ENCODE measurements around the gene IL1RL1.

The IL1RL1 gene

DNA sequence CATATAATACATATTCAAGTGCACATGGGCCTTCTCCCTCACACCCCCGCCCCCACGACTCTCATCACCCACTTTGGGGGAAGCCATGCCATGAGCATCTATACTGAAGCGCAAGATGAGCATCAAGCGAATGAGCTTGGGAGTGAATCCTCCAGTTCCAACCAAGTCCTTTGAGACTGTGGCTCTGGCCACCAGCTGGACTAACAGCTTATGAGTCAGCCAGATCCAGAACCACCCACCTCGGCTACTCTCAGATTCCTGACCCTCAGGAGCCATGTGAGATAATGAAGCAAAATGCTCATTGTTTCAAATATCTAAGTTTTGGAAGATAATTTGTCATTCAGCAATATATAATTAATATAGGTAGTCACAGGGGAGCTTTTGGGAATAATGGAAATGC lies 22.2 kb upstream of the IL1RL1 start:
- H3K4me3 ChIP-seq (ENCODE audit: low read length), result no peak overlapping the region
- DNase-seq (ENCODE audit: low read depth, low spot score), result no peak

DNA sequence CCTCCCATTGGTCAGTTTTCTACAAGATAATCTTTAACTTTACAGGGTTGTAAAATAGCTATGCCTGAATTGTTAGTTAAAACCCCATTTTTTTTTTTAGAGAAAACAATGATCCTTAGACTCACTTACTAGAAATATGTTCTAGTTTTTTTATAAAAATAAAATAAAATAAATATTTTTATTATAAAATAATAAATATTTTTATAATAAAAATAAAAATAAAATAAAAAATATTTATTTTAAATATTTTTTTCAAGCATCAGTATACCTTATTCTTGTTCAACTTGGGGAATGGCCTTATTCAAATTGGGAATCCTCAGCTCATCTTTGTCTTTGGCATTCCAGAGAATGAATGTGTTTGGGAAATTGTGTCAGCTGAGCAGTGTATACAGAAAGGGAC lies 20.8 kb upstream of the IL1RL1 start:
- H3K4me3 ChIP-seq (ENCODE audit: low read length), result no peak overlapping the region
- no peak for DNase-seq (ENCODE audit: low read depth, low spot score)

DNA sequence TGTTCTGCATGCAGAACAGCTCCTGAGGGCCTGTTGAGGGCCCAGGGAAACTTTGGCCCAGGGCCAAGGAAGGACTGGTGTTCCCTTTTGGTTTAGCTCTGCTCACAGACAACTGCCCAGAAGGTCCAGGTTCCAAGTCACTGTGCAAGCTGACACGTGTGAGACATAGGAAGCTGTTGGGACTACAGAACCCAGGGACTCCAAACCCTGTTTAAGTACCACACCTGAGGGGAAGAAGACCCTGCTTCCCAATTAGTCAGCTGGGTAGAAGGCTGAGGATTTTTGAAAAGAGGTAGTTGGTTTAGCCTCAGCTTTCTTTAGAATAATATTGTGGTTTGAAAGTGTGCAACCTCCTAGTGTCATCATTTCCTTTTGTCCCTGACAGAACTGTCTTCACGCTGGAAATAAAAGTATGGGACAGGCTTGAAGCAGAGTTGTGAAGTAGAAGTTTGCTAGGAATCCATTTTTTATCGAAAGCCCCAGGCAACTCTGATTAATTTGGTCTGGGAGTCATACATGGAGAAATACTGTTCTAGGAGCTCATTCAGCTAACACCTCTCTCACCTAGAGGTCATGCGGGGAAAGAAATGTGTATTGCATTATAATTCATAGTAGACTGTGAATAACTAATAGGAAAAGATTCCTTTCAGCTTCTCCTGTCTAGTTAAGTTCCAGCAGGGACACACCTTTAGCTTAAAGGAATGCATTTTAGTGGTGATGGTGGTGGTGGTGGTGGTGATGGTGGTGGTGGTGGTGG lies 19.9 kb upstream of the IL1RL1 start:
- no peak for DNase-seq (ENCODE audit: low read depth, low spot score)

DNA sequence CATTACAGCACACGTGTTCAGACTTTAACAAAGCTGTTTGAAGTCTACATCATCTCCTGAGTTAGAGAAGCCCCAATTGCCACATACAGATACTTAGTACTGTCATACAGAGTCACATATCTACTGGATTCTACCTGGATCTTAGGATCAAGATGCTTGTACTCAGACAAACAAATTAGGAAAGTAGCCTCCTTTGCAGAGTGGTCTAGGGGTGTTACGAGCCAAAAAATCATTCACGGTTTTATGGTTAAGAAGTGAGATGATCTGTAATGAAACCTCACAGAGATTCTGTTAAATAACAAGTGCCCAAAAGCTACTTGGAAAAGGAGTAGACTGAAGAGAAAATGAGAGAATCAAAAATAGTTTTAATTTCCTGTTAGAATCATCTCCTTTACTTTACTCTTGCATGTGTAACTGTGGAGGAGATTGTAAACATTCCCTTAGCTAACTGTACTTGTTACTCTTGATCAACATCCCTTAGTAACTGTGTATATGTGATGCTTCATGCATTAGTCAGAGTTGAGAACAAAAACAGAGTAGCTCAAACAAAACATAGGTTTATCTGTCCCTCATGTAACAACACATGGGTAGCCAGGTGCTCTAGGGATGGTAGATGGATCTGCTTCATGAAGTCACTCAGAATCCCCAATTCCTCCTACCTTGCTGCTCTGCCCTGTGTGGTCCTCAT lies 16.4 kb upstream of the IL1RL1 start:
- DNase-seq (ENCODE audit: low read depth, low spot score), result no peak

More for the DNA sequence above, 19.9 kb upstream of the IL1RL1 start:
- no peak overlapping the region for H3K4me3 ChIP-seq (ENCODE audit: low read length)

DNA sequence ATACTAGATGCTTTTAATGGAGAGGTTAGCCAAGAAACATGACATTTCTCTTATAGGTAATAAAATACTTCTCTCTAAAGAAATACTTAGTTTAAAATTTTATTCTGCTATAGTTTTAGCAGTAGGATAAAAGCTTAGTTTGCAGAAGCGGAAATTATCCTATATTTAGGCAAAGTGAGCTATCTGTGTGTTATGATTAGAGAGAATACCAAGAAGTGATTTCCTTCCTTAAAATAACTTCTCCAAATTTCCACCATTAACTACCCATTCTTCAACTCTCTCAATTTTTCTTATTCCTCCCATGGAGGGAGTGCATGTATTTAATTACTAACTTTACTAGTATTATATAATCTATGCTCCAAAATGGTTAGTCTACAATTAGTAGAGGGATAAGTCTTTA lies 15.8 kb upstream of the IL1RL1 start:
- no peak for DNase-seq (ENCODE audit: low read depth, low spot score)
- H3K4me3 ChIP-seq (ENCODE audit: low read length), result no peak overlapping the region

More for the DNA sequence above, 16.4 kb upstream of the IL1RL1 start:
- H3K4me3 ChIP-seq (ENCODE audit: low read length), result no peak overlapping the region

DNA sequence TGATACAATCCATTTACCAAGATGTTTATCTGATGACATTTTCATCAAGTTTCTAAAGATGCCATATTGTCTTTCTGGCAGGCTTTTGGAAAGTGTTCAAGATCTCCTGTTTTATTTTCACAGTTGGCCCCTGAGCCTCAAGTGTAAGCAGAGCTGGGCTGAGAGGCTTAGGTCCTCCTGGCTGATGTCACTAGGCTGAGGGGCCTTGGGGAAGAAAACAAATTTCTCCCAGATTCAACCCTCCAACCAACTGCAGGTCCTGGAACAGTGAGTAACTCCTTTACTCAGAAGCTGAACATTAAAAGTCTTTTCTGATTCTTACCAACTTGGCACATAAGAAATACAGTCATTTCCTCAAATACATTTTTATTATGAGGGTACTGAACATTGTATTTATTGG lies 14.9 kb upstream of the IL1RL1 start:
- no peak for DNase-seq (ENCODE audit: low read depth, low spot score)
- H3K4me3 ChIP-seq (ENCODE audit: low read length), result no peak overlapping the region

DNA sequence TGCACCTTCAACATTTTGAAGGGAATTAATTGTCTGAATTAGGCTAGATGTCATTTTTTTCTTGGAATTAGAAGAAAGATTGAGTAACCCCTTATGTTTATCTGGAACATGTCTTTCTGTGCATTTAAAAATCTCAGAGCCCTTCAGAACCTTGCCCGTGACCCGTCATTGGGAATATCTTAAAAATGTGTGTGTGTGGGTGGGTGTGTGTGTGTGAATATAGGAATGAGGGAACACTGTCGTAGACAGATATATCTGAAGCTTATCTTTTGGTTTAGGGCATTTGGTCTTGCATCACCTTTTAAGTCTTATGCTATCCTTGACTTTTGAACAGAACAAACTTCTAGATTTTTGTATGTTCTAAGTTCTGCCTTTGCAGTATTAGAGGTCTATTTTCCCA lies 13.5 kb upstream of the IL1RL1 start:
- H3K4me3 ChIP-seq (ENCODE audit: low read length), result no peak overlapping the region

DNA sequence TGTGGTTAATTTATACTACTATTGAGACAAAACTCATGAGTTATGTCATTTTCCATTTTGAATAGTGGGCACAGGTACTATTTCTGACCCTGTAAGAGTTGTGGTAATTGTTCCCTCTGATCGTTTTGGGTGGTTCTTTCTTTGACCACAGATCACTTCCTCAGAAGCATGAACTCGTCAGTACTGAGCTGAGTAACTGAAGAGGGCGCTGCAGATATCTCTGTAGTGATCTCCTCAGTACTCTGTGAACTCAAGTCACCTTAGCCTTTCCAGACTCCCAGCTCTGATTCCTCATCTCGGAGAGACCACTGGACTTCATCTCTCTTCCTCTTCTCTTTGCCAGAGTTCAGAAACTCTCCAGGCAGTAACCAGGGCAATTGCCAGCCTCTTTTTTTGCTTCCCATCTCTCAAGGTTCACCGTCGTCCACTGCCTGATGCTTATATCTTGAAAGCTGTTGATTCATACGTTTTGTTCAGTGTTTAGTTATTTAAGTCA lies 9.4 kb upstream of the IL1RL1 start:
- no peak for DNase-seq (ENCODE audit: low read depth, low spot score)
- no peak overlapping the region for H3K4me3 ChIP-seq (ENCODE audit: low read length)

More for the DNA sequence above, 13.5 kb upstream of the IL1RL1 start:
- DNase-seq (ENCODE audit: low read depth, low spot score), result no peak

DNA sequence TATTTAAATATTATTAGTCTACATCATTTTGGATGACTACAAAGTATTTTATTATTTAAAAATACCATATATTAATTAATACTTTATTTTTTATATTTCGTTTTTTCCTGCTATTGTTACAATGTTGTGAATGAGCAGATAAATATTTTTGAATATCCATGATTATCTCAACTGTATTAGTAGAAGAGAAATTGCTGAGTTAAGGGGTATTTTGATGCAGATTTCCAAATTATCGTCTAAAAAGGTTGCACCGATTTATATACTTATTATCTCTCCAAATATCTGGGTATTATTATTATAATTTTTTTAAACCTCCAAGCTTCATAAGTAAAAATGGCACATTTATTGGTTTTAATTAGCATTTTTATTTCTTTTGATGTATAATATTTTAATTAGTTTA lies 8.9 kb upstream of the IL1RL1 start:
- DNase-seq (ENCODE audit: low read depth, low spot score), result no peak
- no peak overlapping the region for H3K4me3 ChIP-seq (ENCODE audit: low read length)

DNA sequence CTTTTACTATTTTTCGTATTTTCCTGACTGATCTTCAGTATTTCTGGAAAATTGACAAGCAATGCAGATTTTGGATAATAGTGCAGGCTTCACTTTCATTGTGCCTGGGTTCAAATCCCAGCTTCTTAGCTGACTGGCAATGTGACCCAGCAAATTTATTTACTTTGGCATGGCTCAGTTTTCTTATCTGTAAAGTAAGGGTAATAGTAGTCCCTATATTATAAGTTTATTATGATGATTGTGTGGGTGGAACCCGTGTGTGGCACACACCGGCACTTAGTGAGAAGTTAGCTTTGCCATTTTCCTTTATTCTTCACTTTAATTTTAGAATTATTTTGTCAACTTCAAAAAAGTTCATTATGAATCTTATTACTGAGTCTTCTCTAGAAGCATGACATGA lies 7.8 kb upstream of the IL1RL1 start:
- no peak overlapping the region for H3K4me3 ChIP-seq (ENCODE audit: low read length)
- no peak for DNase-seq (ENCODE audit: low read depth, low spot score)

DNA sequence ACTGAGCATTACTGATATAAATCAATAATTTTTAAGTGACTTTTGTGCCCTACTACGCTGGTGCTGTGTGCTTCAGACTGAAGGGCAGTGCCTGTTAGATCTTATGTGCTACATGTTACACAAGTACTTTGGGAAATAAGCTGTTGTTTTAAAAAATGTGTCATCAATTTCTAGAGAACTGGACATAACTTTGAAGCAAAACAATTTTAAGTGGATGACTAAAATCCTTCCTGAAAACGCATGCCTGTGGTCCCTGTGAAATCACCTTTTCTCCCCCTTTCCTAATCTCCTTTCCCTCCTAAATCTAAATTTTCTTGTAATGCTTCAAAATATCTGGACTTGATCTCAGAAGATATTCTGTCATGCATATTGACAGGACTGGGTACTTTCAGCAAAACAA lies 7.1 kb upstream of the IL1RL1 start:
- DNase-seq (ENCODE audit: low read depth, low spot score), result no peak

DNA sequence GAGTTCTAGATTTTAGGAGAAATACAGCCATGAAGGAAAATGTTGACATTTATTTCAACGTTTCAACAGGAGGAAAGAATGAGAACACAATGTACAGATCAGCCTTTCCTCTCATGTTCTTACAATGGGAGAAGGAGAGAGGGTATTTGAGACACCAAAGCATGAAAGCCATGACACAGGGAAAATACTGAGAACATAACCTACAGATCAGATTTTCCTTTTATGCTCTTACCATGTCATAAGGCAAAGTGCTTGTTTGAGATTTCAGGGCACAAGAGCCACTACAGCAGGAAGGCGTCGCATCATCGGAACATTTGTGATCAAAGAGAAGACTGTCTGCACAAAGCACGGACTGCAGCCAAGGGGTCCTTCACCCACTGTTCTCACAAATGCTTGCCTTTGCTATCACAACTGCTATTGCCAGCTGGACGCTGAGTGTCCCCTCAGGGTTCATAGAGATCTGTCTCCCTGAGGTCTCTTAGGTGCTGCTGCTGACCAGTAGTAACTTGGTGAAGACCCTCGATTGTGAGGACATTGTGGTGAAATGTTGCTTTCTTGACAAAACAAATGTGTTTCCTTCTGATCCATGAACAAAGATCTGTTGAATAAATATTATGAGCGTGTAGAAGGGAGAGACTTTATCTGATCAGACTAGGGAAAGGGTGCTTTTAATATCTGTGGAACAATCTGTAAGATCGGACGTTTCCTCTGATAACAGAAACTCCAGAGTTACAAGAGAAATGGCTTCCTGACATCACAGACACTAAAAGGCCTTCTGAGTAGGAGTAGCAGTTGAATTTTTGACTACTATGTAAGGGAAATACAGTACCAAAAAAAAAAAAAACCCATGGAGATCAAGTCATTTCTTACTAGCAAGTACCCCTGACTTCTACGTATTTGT lies 6.4 kb upstream of the IL1RL1 start:
- DNase-seq (ENCODE audit: low read depth, low spot score), result no peak
- H3K4me3 ChIP-seq (ENCODE audit: low read length), result no peak overlapping the region

More for the DNA sequence above, 7.1 kb upstream of the IL1RL1 start:
- no peak overlapping the region for H3K4me3 ChIP-seq (ENCODE audit: low read length)

DNA sequence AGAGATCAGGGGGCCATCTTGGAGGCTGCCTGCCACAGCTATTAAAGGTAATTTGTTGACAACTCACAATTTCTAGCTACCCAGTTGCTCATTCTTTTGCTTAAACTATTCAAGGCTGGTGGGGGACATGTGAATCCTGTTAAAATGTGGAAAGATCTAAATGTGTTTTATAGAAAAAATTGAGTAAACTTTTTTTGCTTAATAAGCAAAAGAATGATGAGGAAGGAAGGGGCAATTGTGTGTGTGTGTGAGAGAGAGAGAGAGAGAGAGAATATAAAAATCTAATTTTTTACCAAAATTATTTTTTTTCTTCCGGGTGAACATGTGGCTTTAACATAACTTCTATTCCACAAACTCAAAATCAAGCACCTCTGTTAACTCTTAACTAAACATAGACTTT lies 5.2 kb upstream of the IL1RL1 start:
- H3K4me3 ChIP-seq (ENCODE audit: low read length), result no peak overlapping the region
- no peak for DNase-seq (ENCODE audit: low read depth, low spot score)

DNA sequence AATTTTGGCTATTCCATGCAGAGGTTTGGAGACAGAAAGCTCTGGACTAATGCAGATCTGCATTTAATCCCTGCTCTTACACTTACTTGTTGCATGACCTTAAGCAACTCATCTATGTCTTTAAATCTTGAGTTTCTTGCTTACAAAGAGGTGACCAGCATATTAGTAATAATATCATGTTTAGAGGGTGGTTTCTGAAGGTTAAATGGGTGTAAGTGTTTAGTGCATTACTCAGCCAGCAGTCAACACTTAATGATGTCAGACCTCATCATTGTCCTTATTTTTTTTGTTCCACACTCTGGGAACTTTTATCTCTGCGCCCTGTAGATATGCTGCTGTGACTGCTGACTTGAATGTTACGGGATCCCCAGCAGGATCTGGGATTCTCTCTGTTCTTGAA lies 1.7 kb downstream of the IL1RL1 start:
- no peak overlapping the region for H3K4me3 ChIP-seq (ENCODE audit: low read length)
- DNase-seq (ENCODE audit: low read depth, low spot score), result no peak

DNA sequence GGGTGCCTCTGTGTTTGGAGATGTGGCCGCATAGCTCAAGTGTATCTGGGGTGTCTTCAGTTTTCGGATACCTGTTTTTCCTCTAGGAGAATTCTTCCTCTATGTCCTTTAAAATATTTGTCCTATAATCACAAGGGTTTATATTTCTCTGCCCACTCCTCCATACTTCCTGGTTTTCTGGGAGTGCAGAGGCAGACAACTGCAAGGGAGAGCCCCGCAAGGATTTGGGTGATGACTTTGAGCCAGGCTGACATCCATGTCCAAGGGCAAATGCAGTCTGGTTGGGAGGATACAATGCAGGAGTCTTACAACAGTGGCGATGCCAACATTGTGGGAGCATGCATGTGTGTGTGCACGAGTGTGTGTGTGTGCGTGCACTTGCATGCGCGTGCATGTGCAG lies 2.1 kb downstream of the IL1RL1 start:
- no peak for DNase-seq (ENCODE audit: low read depth, low spot score)
- H3K4me3 ChIP-seq (ENCODE audit: low read length), result no peak overlapping the region

DNA sequence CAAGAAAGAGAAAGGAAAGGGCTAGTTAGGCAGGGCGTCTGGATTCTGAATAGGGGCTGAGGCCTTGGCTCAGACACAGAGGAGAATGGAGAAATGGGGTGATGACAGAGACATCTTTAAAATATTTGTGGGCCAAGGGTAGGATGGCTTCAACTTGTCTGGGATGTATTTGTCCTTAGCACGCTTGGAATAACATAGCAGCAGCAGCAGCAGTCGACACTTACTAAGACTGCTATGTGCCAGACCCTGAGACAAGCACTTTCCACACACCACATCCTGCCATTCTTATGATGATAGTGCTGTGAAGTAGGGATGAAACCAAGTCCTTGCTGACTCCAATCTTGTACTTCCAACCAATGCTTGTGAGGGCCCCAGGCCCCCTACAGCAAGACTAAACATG lies 2.6 kb downstream of the IL1RL1 start:
- no peak overlapping the region for H3K4me3 ChIP-seq (ENCODE audit: low read length)
- peak; percentile 5 for DNase-seq (ENCODE audit: low read depth, low spot score)

DNA sequence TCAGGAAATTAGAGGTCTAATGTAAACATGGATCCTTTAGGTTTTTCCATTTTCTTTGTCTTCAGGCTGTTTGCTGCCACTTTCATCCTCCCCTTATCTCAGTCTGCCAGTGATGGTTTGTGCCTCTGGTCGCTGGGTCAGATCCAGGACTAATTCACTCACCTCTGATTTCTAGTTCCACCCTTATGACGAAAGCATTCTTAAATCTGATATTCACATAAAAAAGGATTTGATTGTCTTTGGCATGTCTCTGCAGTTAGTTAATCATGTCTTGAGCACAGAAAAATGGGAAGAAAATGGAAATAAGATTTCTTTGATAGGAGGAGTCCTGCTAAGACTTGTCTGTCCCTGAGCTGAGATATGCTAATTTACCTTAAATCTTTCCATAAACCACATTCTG lies 4.6 kb downstream of the IL1RL1 start:
- no peak for DNase-seq (ENCODE audit: low read depth, low spot score)
- no peak overlapping the region for H3K4me3 ChIP-seq (ENCODE audit: low read length)

DNA sequence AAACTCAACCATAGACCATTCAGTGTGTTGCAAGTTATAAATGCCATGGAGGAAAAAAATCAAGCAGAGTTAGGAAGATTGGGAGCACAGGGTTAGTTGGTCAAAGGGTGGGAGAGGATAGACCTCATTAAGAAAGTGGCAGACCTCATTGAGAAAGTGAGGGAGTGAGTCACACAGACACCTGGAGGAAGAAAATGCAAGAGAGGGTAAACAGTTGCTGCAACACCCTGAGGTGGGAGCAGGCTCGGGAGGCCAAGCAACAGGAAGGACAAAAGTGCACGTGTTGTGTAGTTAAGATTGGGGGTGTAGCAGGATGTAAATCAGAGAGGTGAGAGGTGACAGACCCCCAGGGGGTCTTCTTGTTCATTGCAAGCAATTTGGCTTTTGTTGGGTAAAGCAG lies 6.4 kb downstream of the IL1RL1 start:
- no peak for DNase-seq (ENCODE audit: low read depth, low spot score)
- H3K4me3 ChIP-seq (ENCODE audit: low read length), result no peak overlapping the region

DNA sequence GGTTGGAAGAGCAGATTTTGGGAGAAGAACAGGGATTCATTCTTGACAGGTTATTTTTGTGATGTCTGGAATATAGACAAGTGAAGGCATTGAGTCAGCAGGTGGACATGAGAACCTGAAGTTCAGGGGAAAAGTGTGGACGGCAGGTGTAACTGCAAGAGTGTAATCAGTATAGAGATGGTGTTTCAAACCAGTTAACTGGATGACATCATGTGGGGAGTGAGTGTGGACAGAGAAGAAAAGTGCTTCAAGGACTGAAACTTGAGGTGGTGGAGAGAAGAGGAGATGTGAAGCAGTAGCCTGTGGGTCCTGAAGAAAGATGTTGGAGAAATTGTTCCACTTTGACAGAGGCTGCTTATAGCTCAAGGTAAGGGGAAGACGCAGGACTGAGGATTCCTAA lies 7.1 kb downstream of the IL1RL1 start:
- no peak overlapping the region for H3K4me3 ChIP-seq (ENCODE audit: low read length)
- DNase-seq (ENCODE audit: low read depth, low spot score), result no peak
